K562 (cell line): Measurements from ENCODE around the gene PODXL2. TPM values are rescaled to one million over a fixed set of nuclear protein-coding genes. Genes with fewer than 3 reads are reported as not detected.

Experiments used
- ATAC-seq: fragments of 200-7000 bp; cut with Tn5 transposase; 3 replicates; pipeline ENCODE4 v1.9.1; 2020; ENCODE audit warnings: moderate library complexity
- BruUV-seq: library from RNA; stranded (reverse); fragments of 400-500 nt; replicated peaks from 2 replicates; lab custom pipeline; 2021; lab: Mats Ljungman, UMichigan
- CTCF ChIA-PET: fragments of 300-600 bp; formaldehyde crosslinking; extraction: SDS; loops from one replicate; lab custom pipeline; 2021; ENCODE audit warnings: low intra/inter-chr PET ratio; lab: Yijun Ruan, JAX
- POLR2A ChIA-PET: fragments of 300-600, 350-650 bp; sonication (Branson Sonifier 250); formaldehyde crosslinking; extraction: SDS; loops from one replicate; lab custom pipeline; 2021; ENCODE audit warnings: antibody characterized with exemption, inconsistent platforms; lab: Yijun Ruan, JAX
- DNase-seq, 4 experiments: peaks; one replicate each; pipeline versions ENCODE4 v3.0.0 to v3.0.0-alpha.2; 2011 to 2018; ENCODE audit warnings: low spot score in 3 of 4, mixed read lengths in 3 of 4; ENCODE audit errors: extremely low read depth in 1 of 4
- FAIRE-seq: peaks from 2 replicates; lab custom pipeline; 2011; peaks lifted over from hg19 to GRCh38; lab: Jason Lieb, UNC
- H2AFZ ChIP-seq: 2 replicates; pipeline ENCODE4 v1.6.0; 2011; ENCODE audit warnings: low read depth, low read length, control low read depth, inconsistent platforms
- H3K27ac ChIP-seq: fragments of 200-600 bp; 3 replicates; pipeline ENCODE4 v1.8.0; 2011; ENCODE audit warnings: low read depth, mild to moderate bottlenecking, control low read depth, inconsistent platforms, low read length, moderate library complexity, mixed read lengths; ENCODE audit errors: extremely low read depth
- H3K27me3 ChIP-seq, 2 experiments: fragments of 300-600 bp in 1 of 2; 2 replicates in 1 of 2; 3 replicates in 1 of 2; pipeline versions ENCODE4 v1.6.0 to v1.8.0; 2011; ENCODE audit warnings: inconsistent platforms in 2 of 2, low read length in 2 of 2, mild to moderate bottlenecking in 1 of 2, mixed read lengths in 1 of 2, moderate library complexity in 1 of 2; ENCODE audit not compliant: control insufficient read depth in 2 of 2, insufficient read depth in 2 of 2
- H3K36me3 ChIP-seq: fragments of 300-600 bp; 3 replicates; pipeline ENCODE4 v1.8.0; 2011; ENCODE audit warnings: mild to moderate bottlenecking, low read length, inconsistent platforms; ENCODE audit not compliant: control insufficient read depth, insufficient read depth
- H3K4me1 ChIP-seq, 2 experiments: fragments of 200-600 bp in 1 of 2; replicated peaks in 1 of 2; 2 replicates in 1 of 2; 3 replicates in 1 of 2; pipeline versions ENCODE4 v1.5.1 to v1.8.0; 2011; ENCODE audit warnings: inconsistent platforms in 2 of 2, low read length in 2 of 2, mild to moderate bottlenecking in 1 of 2, mixed read lengths in 1 of 2, moderate library complexity in 1 of 2; ENCODE audit not compliant: control insufficient read depth in 2 of 2, insufficient read depth in 2 of 2
- H3K4me2 ChIP-seq: 2 replicates; pipeline ENCODE4 v1.6.1; 2011; ENCODE audit warnings: low read length, control low read depth, inconsistent platforms, mixed read lengths; ENCODE audit not compliant: insufficient read depth
- H3K4me3 ChIP-seq: fragments of 200-600 bp; sonication (generic), shearing (Covaris generic); 2 replicates; pipeline ENCODE4 v1.5.1; 2016; ENCODE audit warnings: control low read depth, inconsistent platforms
- H3K79me2 ChIP-seq: fragments of 200-600 bp; 3 replicates; pipeline ENCODE4 v1.8.0; 2011; ENCODE audit warnings: low read length, inconsistent platforms; ENCODE audit not compliant: control insufficient read depth, insufficient read depth
- H3K9ac ChIP-seq, 2 experiments: 2 replicates each; pipeline versions ENCODE4 v1.6.0 to v1.6.1; 2011; ENCODE audit warnings: low read depth in 2 of 2, low read length in 2 of 2, control low read depth in 1 of 2, inconsistent platforms in 1 of 2, mild to moderate bottlenecking in 1 of 2, mixed read lengths in 1 of 2; ENCODE audit not compliant: insufficient read depth in 1 of 2
- H3K9me1 ChIP-seq: one replicate; pipeline ENCODE4 v1.6.0; 2011; ENCODE audit warnings: inconsistent platforms, mild to moderate bottlenecking, low read length, moderate library complexity; ENCODE audit not compliant: control insufficient read depth, insufficient read depth
- H3K9me3 ChIP-seq: replicated peaks from 2 replicates; pipeline ENCODE4 v1.5.1; 2011; ENCODE audit warnings: low read depth, low read length, inconsistent platforms; ENCODE audit not compliant: control insufficient read depth, insufficient read depth
- H4K20me1 ChIP-seq: replicated peaks from 2 replicates; pipeline ENCODE4 v1.6.1; 2011; ENCODE audit warnings: low read length, inconsistent platforms, mixed read lengths; ENCODE audit not compliant: control insufficient read depth, insufficient read depth
- BCL6 ChIP-seq: fragments of 250-450 bp; sonication (Bioruptor Pico); IDR thresholded peaks from 2 replicates; pipeline ENCODE4 v1.4.0; 2020
- ETV6 ChIP-seq, 3 experiments: fragments of 150-350 bp in 1 of 3; sonication (generic) in 1 of 3; formaldehyde crosslinking in 1 of 3; IDR thresholded peaks; 2 replicates each; pipeline versions ENCODE4 v1.6.1 to v1.8.0; 2014 to 2022; ENCODE audit warnings: borderline replicate concordance in 2 of 3, low read depth in 2 of 3, antibody characterized with exemption in 1 of 3, low read length in 1 of 3, mild to moderate bottlenecking in 1 of 3, missing genetic modification reagents in 1 of 3
- SIN3B ChIP-seq: fragments of 450-650 bp; IDR thresholded peaks from 2 replicates; pipeline ENCODE4 v1.6.1; 2017; ENCODE audit warnings: low read depth, mild to moderate bottlenecking, moderate library complexity
- SMAD3 ChIP-seq: fragments of 450-650 bp; formaldehyde crosslinking; conservative IDR thresholded peaks from 2 replicates; pipeline ENCODE4 v1.4.0; 2020; ENCODE audit warnings: mild to moderate bottlenecking
- SMARCB1 ChIP-seq: IDR thresholded peaks from 2 replicates; pipeline ENCODE4 v1.6.1; 2011; ENCODE audit warnings: improper control_type of control experiment, low read depth; ENCODE audit not compliant: insufficient read length
- ZNF354B ChIP-seq: fragments of 250-450 bp; sonication (Bioruptor Pico); IDR thresholded peaks from 2 replicates; pipeline ENCODE4 v1.4.0; 2020
- WGBS: fragments of 100-300 bp; shearing (Covaris generic); methylation state at CpG from one replicate; pipeline ENCODE4 v1.1.6; 2016; ENCODE audit warnings: low coverage, mixed read lengths; ENCODE audit not compliant: insufficient coverage; ENCODE audit errors: missing lambda C conversion rate; 5-methylcytosine and 5-hydroxymethylcytosine counted together
- in situ Hi-C: fragments of 300-500 bp; cut with MboI; formaldehyde crosslinking; loops from 4 replicates; pipeline ENCODE4 v1.15.0; 2018; ENCODE audit warnings: inconsistent platforms, mixed read lengths
- intact Hi-C: fragments of 100-400 bp; cut with micrococcal nuclease; formaldehyde crosslinking; loops from 2 replicates; pipeline ENCODE4 v1.14.2; 2022
- polyA plus RNA-seq, 8 experiments: library from polyadenylated mRNA; depleted of rRNA in 4 of 8; stranded (reverse) in 5 of 8; unstranded in 3 of 8; fragments of >200 nt; fragmentation: Nextera tagmentation in 2 of 8; fragmentation: Illumina TruSeq in 1 of 8; extraction: Ambion mirVana in 2 of 8; extraction: Trizol in 1 of 8; gene quantifications; 2 replicates each; pipeline versions ENCODE4 v1.2.1 to v1.2.3, GENCODE V29; 2011 to 2014; ENCODE audit warnings: inconsistent platforms in 1 of 8, missing spikeins in 1 of 8
- total RNA-seq, 7 experiments: library from RNA; depleted of rRNA in 6 of 7; stranded (reverse); fragments of >200 nt in 6 of 7; fragmentation: Illumina TruSeq in 2 of 7; extraction: Trizol in 2 of 7; gene quantifications; 2 replicates each; pipeline versions ENCODE4 v1.2.1 to v1.2.3, GENCODE V29; 2011 to 2021; ENCODE audit warnings: low replicate concordance in 1 of 7

The PODXL2 gene
- total and polyA plus RNA-seq, 9 of the 15 experiments (the other 6 are each of a cell fraction or from before 2014, with no cell fraction given): 0.03 to 52.5 (median 21.9) TPM

DNA sequence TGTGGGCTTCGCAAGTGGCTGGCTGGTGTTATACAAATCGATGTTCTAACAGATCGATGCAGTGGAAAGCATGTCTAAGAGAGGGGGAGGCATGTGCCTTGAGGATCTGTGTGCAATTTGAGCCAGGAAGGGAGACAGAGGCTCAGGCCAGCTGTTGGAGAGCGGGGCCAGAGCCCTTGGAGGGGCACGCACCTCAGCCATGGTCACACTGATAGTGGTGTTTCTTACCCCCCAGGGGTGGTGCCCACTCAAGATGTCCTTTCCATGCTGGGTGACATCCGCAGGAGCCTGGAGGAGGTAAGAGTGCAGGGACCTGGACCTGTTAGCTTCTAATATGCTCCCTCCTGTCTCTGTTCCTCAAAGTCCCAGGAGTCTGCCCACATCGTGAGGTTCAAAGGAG, 39.9 kb downstream of the PODXL2 start:
- peaks cover 18% of the 10 kb centered on the region; the same call in 1 of the 3 replicates for H3K36me3 ChIP-seq
- intact Hi-C loops: no loop called here
- in situ Hi-C loops: no loop called here
- no TSS peak for BruUV-seq
- no peak overlapping the region for H3K27ac ChIP-seq
- POLR2A ChIA-PET: no interaction called here
- TF ChIP-seq ZNF354B (no peak), SMARCB1 (no peak), ETV6 (IDR thresholded peaks at IDR 0.05; ENCODE audit: borderline replicate concordance in 1 of 2, low read depth in 2 of 2, low read length in 1 of 2) (no peak), ETV6 (CRISPR knock-in tag; IDR thresholded peaks at IDR 0.05; ENCODE audit: borderline replicate concordance) (no peak)
- H3K79me2 ChIP-seq: no peaks in the 10 kb centered on the region
- no peak overlapping the region for H3K4me3 ChIP-seq
- H3K9me1 ChIP-seq: no peaks in the 10 kb centered on the region
- FAIRE-seq: no peak
- DNase-seq: no peak
- no peaks in the 10 kb centered on the region for H3K9me3 ChIP-seq
- H2AFZ ChIP-seq: no peak overlapping the region
- no peak overlapping the region for H3K4me2 ChIP-seq
- CTCF ChIA-PET: no interaction called here
- 0 out of 2 replicates have a peak, but pooled peaks cover 4% of the 10 kb centered on the region for H4K20me1 ChIP-seq
- H3K9ac ChIP-seq: no peak overlapping the region
- WGBS: 86% methylated on average over 7 of the region's 7 CpGs
- H3K4me1 ChIP-seq: peaks cover 0 to 26% of the 10 kb centered on the region in 2 experiments; a peak in 2 of 5 replicates
- ATAC-seq: no peak
- H3K27me3 ChIP-seq: no peaks in the 10 kb centered on the region

GRCh38 chr3:127669541-127670228, 40.7 kb downstream of the PODXL2 start:
- H2AFZ ChIP-seq: no peak overlapping the region
- peaks cover 0 to 27% of the 10 kb centered on the region in 2 experiments; a peak in 2 of 5 replicates for H3K4me1 ChIP-seq
- no peak for FAIRE-seq
- H3K9me3 ChIP-seq: no peaks in the 10 kb centered on the region
- intact Hi-C loops: no loop called here
- 79% methylated on average over 6 of the region's 14 CpGs for WGBS
- no peak overlapping the region for H3K9ac ChIP-seq
- no peaks in the 10 kb centered on the region for H3K27me3 ChIP-seq
- in situ Hi-C loops: no loop called here
- TF ChIP-seq BCL6 (CRISPR knock-in tag) (no peak), SMAD3 (CRISPR knock-in tag) (no peak), SIN3B (no peak)
- ATAC-seq: no peak
- H3K79me2 ChIP-seq: no peaks in the 10 kb centered on the region
- POLR2A ChIA-PET: interaction anchor here (0.7 kb wide), 1 partner anchor 1672 kb away, joined by 3 read pairs; no protein-coding TSS in a partner anchor
- H3K9me1 ChIP-seq: no peaks in the 10 kb centered on the region
- no peak overlapping the region for H3K4me2 ChIP-seq
- no peak overlapping the region for H3K4me3 ChIP-seq
- H3K27ac ChIP-seq: no peak overlapping the region
- H4K20me1 ChIP-seq: 0 out of 2 replicates have a peak, but pooled peaks cover 4% of the 10 kb centered on the region
- no peak for DNase-seq
- H3K36me3 ChIP-seq: peaks cover 10% of the 10 kb centered on the region; the same call in 1 of the 3 replicates
- CTCF ChIA-PET: no interaction called here
- BruUV-seq: no TSS peak
